Measurements from ENCODE around the gene GRK4.

GRK4 gene

DNA sequence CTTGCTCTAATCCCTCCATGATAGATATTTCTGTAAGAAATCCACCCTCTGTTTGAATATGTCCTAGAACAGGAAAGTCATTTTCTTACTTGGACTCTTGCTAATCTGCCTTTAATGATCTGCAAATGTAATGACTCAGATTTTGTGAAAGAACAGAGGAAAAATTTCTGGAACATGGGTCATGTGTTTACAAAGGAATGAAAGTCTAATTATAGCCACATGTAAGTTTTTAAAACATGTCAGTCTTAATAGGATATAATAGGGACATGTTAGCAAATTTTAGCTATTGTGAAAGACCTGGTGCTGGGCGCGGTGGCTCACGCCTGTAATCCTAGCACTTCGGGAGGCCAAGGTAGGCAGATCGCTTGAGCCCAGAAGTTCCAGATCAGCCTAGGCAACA is 47.6 kb downstream of the GRK4 start:
- in situ Hi-C loops (cut with HindIII; ENCODE audit: low sequenced_read_pairs), result no loop called here

GRCh38 chr4:3011456-3012220 is 48.3 kb downstream of the GRK4 start:
- in situ Hi-C loops (cut with HindIII; ENCODE audit: low sequenced_read_pairs), result no loop called here

DNA sequence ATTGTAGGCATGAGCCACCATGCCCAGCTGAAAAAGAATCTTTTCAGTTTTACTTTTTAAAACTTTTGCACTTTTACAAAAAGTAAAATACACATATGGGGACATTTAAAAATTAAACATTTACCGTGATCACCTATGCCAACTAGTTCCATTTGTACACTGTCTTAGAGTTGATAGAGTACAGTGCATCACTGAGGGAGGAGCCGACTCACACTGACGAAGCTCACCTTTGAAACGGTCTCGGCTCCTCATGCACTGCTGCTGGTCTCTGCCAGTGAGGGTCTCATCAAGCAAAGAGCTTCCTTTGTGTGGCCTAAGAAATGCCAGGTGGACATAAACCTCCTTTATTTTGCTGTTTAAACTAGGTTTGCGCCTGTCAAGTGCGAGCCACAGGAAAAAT is 50.0 kb downstream of the GRK4 start:
- in situ Hi-C loops (cut with HindIII; ENCODE audit: low sequenced_read_pairs), result no loop called here

GRCh38 chr4:3013839-3014350 is 50.5 kb downstream of the GRK4 start:
- in situ Hi-C loops (cut with HindIII; ENCODE audit: low sequenced_read_pairs), result no loop called here

- in situ Hi-C loops (cut with HindIII; ENCODE audit: low sequenced_read_pairs), result no loop called here
Measured at GRCh38 chr4:3016961-3017360, 53.6 kb downstream of the GRK4 start.

- in situ Hi-C loops (cut with HindIII; ENCODE audit: low sequenced_read_pairs), result no loop called here
Measured at GRCh38 chr4:3017504-3017903, 54.1 kb downstream of the GRK4 start.

GRCh38 chr4:3019145-3019846 is 55.9 kb downstream of the GRK4 start:
- in situ Hi-C loops (cut with HindIII; ENCODE audit: low sequenced_read_pairs), result no loop called here

DNA sequence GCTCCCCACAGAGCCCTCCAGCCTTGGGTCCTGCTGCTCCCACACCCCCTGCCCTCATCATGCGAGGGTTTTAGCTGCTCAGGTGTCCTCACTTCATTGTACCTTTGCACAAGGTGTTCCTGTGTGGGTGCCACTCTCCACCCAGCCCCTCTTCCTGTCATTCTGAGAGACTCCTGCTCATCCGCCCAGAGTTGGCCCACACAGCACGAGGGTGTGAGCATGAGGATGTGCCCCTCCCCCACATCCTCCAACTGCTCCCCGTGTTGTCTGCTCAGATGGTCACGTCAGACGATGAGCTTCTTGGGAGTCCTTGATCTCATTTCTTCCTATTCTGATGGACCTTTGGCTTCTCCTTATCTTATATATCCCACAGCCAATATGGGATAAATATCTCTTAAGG is 57.8 kb downstream of the GRK4 start:
- in situ Hi-C loops (cut with HindIII; ENCODE audit: low sequenced_read_pairs), result no loop called here

DNA sequence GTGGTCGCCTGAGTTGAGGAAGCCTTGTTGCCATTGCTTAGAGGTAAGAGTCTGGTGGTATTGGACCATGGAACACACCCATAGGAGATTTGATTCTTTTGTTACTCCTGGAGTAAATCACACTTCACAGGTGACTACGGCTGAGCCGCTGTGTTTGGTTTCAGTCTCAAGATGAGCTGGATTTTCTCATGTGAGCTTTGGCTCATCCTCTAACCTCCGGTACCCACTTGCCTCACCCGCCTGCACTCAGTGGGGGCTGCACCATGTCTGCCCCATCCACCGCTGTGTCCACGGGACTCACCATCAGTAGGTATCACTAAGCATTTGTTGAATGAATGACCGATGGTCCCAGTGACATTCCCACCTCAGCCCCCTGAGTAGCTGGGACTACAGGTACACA is 58.3 kb downstream of the GRK4 start:
- in situ Hi-C loops (cut with HindIII; ENCODE audit: low sequenced_read_pairs), result no loop called here

DNA sequence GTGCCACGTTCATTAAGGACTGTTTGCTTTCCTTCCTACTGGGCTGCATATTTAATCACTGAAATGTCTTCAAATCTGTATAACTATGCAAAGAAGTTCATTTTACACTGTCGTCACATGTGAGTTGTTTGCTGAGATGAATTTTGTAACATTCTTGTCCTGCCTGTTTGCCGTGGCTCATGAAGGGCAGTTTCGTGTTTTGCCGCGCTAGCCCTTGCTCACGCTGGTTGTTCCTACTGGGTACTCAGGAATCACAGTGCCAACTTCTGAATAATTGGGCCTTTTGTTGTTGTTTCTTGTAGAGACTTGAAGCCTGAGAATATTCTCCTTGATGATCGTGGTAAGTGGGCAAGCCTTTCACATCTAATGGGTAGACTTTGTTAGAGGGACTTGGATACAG is 58.7 kb downstream of the GRK4 start:
- in situ Hi-C loops (cut with HindIII; ENCODE audit: low sequenced_read_pairs), result no loop called here

DNA sequence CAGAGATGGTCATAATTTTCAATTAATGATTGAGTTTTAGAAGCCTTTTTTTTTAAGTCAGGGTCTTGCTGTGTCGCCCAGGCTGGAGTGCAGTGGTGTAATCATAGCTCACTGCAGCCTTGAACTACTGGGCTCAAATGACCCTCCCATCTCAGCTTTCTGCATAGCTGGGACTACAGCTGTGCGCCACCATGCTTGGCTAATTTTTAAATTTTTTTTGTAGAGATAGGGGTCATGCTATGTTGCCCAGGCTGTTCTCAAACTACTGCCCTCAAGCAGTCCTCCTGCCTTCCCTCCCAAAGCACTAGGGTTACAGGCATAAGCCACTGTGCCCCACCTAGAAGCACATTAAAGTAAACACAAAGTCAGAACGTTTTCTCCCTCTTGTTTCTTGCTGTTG is 59.3 kb downstream of the GRK4 start:
- in situ Hi-C loops (cut with HindIII; ENCODE audit: low sequenced_read_pairs), result no loop called here

DNA sequence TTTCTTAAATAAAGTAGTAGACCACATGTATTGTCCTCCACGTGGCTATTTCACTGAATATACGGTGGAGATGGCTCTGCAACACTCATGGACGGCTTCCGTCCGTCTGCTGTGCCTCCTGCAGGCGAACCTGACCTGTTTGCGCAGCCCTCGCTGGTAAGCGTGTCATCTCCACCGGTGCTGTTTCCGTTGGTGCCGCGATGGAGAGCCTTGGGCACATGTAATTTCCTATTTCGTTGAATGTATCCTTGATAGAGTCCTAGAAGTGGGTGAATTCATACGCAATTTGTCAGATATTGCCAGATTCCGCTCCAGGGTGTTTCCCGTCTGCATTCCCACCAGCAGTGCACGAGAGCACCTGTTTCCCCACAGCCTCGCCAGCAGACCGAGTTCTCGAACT is 62.5 kb downstream of the GRK4 start:
- in situ Hi-C loops (cut with HindIII; ENCODE audit: low sequenced_read_pairs), result no loop called here

- in situ Hi-C loops (cut with HindIII; ENCODE audit: low sequenced_read_pairs), result no loop called here
Measured at GRCh38 chr4:3026540-3026939, 63.2 kb downstream of the GRK4 start.

DNA sequence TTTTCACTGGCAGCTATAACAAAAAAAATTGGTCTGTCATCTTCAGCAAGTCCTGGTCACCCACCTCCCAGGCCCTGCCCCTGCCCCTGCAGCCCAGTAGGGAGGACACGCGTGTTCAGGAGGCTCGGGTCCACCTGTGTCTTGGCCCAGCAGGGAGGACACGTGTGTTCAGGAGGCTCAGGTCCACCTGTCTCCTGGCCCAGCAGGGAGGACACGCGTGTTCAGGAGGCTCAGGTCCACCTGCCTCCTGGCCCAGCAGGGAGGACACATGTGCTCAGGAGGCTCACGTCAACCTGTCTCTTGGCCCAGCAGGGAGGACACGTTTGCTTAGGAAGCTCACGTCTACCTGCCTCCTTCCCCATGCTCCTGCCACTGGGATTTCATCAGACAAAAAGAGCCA is 66.1 kb downstream of the GRK4 start:
- in situ Hi-C loops (cut with HindIII; ENCODE audit: low sequenced_read_pairs), result no loop called here

DNA sequence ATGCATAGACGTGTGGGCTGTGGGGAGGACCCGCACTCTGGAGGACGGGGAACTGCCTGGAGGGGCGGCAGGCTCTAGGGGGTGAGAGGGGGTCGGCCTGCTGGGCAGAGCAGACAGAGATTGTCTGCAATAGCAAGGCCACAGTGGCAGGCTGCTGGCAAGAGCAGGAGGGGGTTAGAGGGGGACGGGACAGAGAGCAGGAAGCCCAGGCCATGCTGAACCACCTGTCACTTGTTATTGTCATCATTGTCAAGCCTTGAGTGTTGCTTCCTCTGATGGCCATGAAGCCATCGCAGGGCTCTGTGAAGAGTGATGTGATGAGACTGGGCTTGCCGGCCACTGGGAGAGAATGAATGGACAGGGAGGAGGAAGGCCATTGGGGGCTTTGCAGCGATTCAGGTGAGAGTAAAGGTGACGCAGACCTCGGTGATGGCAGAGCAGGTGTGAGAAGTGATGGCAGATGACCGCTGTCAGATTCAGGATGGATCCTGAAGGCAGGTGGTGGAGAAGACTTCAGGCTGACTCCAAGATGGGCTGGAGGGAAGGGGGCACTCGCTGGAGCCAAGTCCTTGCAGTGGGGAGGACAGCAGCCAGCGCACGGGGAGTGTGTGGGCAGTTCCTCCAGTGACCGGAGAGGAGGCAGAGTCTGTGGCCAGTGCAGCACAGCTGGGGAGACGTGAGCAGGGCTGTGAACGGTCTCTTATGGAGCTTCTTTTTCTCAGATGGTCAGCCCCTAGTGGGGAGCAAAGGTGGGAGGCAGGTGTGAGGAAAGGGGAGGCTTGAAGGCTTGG is 67.4 kb downstream of the GRK4 start:
- in situ Hi-C loops (cut with HindIII; ENCODE audit: low sequenced_read_pairs), result no loop called here

DNA sequence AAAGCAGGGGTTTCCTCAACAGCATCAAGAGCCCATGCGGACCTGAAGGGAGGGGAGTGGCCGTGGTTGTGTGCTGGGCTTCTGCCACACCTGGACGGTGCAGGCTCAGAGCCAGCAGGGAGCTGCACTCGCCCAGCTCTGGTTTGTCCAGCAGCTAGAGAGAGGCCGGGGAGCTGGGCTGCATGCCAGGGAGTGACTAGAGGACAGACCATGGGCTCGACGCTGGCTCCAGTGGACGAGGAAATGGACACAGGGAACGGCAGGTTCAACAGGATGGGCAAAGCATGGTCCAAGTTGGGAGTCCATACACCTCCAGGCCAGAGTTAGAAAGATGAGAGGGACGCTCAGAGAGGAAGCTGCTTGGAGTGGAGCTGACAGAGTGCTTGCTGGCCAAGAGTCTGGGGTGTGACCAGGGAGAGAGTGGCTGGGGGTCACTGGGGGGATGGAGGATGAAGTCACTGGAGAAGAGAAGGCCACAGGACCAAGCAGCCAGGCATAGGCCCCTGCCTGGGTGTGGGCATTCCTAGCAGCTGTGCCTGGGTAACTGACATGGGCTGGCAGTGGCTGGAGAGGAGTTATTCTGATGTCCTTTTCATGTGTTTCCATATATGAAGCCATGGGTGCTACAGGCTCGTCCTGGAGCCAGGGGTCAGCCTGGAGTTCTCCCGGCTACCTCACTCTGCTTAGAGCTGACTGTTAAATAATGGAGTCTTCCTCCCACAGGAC is 68.1 kb downstream of the GRK4 start:
- in situ Hi-C loops (cut with HindIII; ENCODE audit: low sequenced_read_pairs), result no loop called here

- in situ Hi-C loops (cut with HindIII; ENCODE audit: low sequenced_read_pairs), result no loop called here
Measured at GRCh38 chr4:3034231-3034630, 70.9 kb downstream of the GRK4 start.

DNA sequence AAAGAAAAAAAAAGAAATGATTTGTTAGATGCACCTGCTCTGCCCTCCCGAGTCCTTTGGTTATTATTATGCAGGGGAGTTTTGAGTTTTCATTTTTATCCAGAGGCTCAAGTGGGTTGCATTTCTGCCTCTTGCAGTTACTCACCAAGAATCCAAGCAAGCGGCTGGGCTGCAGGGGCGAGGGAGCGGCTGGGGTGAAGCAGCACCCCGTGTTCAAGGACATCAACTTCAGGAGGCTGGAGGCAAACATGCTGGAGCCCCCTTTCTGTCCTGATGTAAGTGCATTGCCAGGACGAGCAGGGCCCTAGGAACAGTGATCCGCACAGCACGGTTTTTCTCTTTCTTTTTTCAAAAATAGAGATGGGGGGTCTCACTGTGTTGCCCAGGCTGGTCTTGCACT is 71.9 kb downstream of the GRK4 start:
- in situ Hi-C loops (cut with HindIII; ENCODE audit: low sequenced_read_pairs), result no loop called here

DNA sequence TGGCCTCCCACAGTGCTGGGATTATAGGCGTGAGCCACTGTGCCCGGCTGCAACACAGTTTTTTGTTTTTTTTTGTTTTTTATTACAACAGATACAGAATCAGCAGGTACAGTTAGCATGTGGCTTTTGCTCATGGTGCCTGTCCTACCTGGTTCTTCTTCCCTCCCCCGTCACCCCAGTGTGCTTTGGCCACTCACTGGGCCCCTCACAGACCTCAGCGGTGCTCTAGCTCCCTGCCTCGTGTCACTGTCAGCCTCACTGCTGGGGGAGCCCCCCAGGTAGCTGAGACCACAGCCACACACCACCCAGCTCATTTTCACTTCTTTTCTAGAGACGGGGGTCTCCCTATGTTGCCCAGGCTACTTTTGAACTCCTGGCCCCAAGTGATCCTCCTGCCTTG is 72.3 kb downstream of the GRK4 start:
- in situ Hi-C loops (cut with HindIII; ENCODE audit: low sequenced_read_pairs), result no loop called here

DNA sequence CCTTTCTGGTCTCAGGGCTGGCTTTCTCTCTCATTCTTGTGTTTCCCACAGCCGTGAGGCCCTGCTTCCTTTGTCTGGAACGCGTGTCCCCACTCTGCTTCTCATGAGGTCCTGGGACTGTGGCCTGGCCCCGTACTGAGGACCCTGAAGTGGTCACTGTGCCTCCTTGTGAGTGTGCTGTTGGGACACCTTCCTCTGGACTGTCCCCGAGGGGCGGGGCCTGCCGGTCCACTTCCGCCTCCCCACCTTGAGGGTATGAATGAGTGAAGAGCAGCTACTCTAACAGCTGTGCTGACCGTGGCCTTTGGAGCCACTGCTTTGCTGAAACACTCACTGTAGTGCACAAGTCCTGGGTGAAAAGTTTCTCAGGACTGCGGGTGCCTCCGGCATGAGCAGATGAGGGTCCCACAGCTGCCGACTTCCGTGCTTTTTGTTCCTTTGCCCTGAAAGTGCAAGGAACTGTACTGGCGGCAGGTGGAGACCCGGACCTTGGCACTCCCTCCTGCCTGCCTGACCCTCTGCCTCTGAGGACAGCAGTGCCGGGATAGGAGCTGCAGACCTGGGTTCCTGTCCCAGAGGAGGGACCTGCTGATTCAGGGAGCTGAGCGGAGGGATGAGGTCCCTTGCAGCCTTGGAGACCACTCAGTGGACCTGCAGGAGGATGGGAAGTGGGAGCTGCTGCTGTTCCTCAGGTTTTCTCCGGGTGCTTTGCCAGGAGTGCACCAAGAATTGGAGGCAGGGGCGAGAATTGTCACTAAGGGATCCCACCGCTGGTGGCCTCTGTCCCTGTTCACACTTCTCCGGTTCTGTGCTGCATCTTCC is 73.0 kb downstream of the GRK4 start:
- in situ Hi-C loops (cut with HindIII; ENCODE audit: low sequenced_read_pairs), result no loop called here

Measured in DLD1 (cell line).